ENCODE data around the gene PIP. TPM values are rescaled to one million over a fixed set of nuclear protein-coding genes. Genes with fewer than 3 reads are reported as not detected.
"Not testable (repeated sequence)": the region's sequence is repeated elsewhere in the genome, so short reads cannot be mapped to it uniquely, and the experiment has no call there.

The PIP gene
- total and polyA plus RNA-seq, 7 donors = 0.18 TPM; not detected in 6

GRCh38 chr7:143148651-143149050, 16.8 kb downstream of the PIP start:
- no peak for TF ChIP-seq CTCF (IDR thresholded peaks at IDR 0.05)
- DNase-seq (no peak), ATAC-seq (no peak)
- intact Hi-C loops (cut with DNase I) = no loop called here
- Histone ChIP-seq H3K9me3 (no peaks in the 10 kb centered on the region), H3K27ac (no peak overlapping the region), H3K27me3 (ENCODE audit: insufficient read depth in 3 of 3, low read length in 2 of 3) (peaks cover 0 to 3% (median 0%) of the 10 kb centered on the region in 3 donors), H3K4me3 (no peak overlapping the region), H3K36me3 (ENCODE audit: insufficient read depth in 1 of 2, low read depth in 1 of 2) (no peaks in the 10 kb centered on the region), H3K4me1 (no peaks in the 10 kb centered on the region)

- intact Hi-C loops (cut with DNase I); DNase-seq; H3K36me3 ChIP-seq (ENCODE audit: insufficient read depth in 1 of 2, low read depth in 1 of 2); H3K4me1 ChIP-seq; H3K27me3 ChIP-seq (ENCODE audit: insufficient read depth in 3 of 3, low read length in 2 of 3); H3K27ac ChIP-seq; H3K4me3 ChIP-seq; ATAC-seq; H3K9me3 ChIP-seq: not testable (repeated sequence)
- 95 to 98% (median 97%) methylated on average over 6 of the region's 6 CpGs for WGBS, 3 donors
Measured at GRCh38 chr7:143150696-143151095, 18.8 kb downstream of the PIP start.

- H3K27me3 ChIP-seq (ENCODE audit: insufficient read depth in 3 of 3, low read length in 2 of 3); H3K9me3 ChIP-seq; DNase-seq; H3K4me1 ChIP-seq; H3K36me3 ChIP-seq (ENCODE audit: insufficient read depth in 1 of 2, low read depth in 1 of 2); H3K27ac ChIP-seq; H3K4me3 ChIP-seq; ATAC-seq; intact Hi-C loops (cut with DNase I): not testable (repeated sequence)
- WGBS, 3 donors = 92 to 93% (median 93%) methylated on average over 3 of the region's 3 CpGs
Measured at GRCh38 chr7:143158617-143159016, 26.7 kb downstream of the PIP start.

GRCh38 chr7:143171697-143172096, 39.8 kb downstream of the PIP start:
- H3K27me3 ChIP-seq (ENCODE audit: insufficient read depth in 3 of 3, low read length in 2 of 3) = no peaks in the 10 kb centered on the region
- H3K4me3 ChIP-seq = peak overlapping the region; percentile 51
- no peak for ATAC-seq
- intact Hi-C loops (cut with DNase I) = no loop called here
- peaks cover under 1% of the 10 kb centered on the region for H3K9me3 ChIP-seq
- H3K27ac ChIP-seq = no peak overlapping the region
- no peak for TF ChIP-seq CTCF (IDR thresholded peaks at IDR 0.05)
- H3K4me1 ChIP-seq = peaks cover 3% of the 10 kb centered on the region
- no peaks in the 10 kb centered on the region for H3K36me3 ChIP-seq (ENCODE audit: insufficient read depth in 1 of 2, low read depth in 1 of 2)
- no peak for DNase-seq

- peak overlapping the region; percentile 51 for H3K4me3 ChIP-seq
- intact Hi-C loops (cut with DNase I) = no loop called here
- H3K4me1 ChIP-seq = peaks cover 3% of the 10 kb centered on the region
- DNase-seq (peak in 1 of 2 donors; percentile 73), ATAC-seq (peak in 3 of 4 donors; percentile 68 to 83 (median 75))
- H3K36me3 ChIP-seq (ENCODE audit: insufficient read depth in 1 of 2, low read depth in 1 of 2) = no peaks in the 10 kb centered on the region
- no peaks in the 10 kb centered on the region for H3K27me3 ChIP-seq (ENCODE audit: insufficient read depth in 3 of 3, low read length in 2 of 3)
- WGBS, 3 donors = 14 to 24% (median 22%) methylated on average over 4 of the region's 4 CpGs
- no peak overlapping the region for H3K27ac ChIP-seq
- no peak for TF ChIP-seq CTCF (IDR thresholded peaks at IDR 0.05)
- peaks cover 7% of the 10 kb centered on the region for H3K9me3 ChIP-seq
Measured at GRCh38 chr7:143172354-143172753, 40.5 kb downstream of the PIP start.

GRCh38 chr7:143176128-143176527, 44.3 kb downstream of the PIP start:
- Histone ChIP-seq H3K27ac (no peak overlapping the region), H3K27me3 (ENCODE audit: insufficient read depth in 3 of 3, low read length in 2 of 3) (no peaks in the 10 kb centered on the region), H3K4me1 (peaks cover 3% of the 10 kb centered on the region), H3K4me3 (no peak overlapping the region), H3K9me3 (peaks cover 22% of the 10 kb centered on the region), H3K36me3 (ENCODE audit: insufficient read depth in 1 of 2, low read depth in 1 of 2) (no peaks in the 10 kb centered on the region)
- DNase-seq (no peak), ATAC-seq (no peak)
- intact Hi-C loops (cut with DNase I) = no loop called here
- TF ChIP-seq CTCF (IDR thresholded peaks at IDR 0.05) = no peak
- WGBS, 3 donors = 91 to 96% (median 91%) methylated on average over 5 of the region's 5 CpGs
